ENCODE results near the gene TSPAN19.

DNA sequence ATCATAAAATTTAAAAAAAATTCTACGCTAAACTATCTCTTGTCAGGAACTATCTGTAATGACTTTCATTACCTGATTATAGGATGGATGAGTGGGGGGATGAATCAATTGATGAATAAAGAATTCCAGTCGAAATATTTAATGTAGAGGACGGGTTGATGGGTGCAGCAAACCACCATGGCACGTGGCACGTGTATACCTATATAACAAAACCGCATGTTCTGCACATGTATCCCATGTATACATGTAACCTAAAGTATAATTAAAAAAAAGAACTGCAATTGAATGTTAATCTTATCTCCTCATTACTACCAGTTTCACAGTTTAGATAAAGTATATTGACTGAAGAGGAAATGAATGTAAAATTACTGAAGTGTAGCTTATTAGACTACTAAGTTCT, 23.5 kb upstream of the TSPAN19 start:
- TF ChIP-seq POLR2A (IDR thresholded peaks at IDR 0.05) = no peak
- TF ChIP-seq, protein P1, sequence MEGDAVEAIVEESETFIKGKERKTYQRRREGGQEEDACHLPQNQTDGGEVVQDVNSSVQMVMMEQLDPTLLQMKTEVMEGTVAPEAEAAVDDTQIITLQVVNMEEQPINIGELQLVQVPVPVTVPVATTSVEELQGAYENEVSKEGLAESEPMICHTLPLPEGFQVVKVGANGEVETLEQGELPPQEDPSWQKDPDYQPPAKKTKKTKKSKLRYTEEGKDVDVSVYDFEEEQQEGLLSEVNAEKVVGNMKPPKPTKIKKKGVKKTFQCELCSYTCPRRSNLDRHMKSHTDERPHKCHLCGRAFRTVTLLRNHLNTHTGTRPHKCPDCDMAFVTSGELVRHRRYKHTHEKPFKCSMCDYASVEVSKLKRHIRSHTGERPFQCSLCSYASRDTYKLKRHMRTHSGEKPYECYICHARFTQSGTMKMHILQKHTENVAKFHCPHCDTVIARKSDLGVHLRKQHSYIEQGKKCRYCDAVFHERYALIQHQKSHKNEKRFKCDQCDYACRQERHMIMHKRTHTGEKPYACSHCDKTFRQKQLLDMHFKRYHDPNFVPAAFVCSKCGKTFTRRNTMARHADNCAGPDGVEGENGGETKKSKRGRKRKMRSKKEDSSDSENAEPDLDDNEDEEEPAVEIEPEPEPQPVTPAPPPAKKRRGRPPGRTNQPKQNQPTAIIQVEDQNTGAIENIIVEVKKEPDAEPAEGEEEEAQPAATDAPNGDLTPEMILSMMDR (IDR thresholded peaks at IDR 0.05) = no peak
